ENCODE results near the gene FANCB.
A peak's percentile ranks its signal among the peaks of the same experiment; 100 is the strongest.

The FANCB gene

GRCh38 chrX:14872851-14873675 is at the start of gene FANCB, which contains the start of gene MOSPD2:
Gene FANCB (minus strand): TSS chrX:14873069. CDS start chrX:14865510, 7,559 bp downstream.
Gene MOSPD2 (plus strand): TSS chrX:14873421. CDS start chrX:14873529, 108 bp downstream.
- DNase-seq: peak; percentile 98

GRCh38 chrX:14922437-14922836 is 49.6 kb upstream of the FANCB start:
- no peak for DNase-seq

GRCh38 chrX:14920196-14920595 is 47.3 kb upstream of the FANCB start:
- DNase-seq: no peak

GRCh38 chrX:14919407-14919806 is 46.5 kb upstream of the FANCB start:
- DNase-seq: no peak

GRCh38 chrX:14916017-14916674 is 43.3 kb upstream of the FANCB start:
- DNase-seq: no peak

- no peak for DNase-seq
Measured at GRCh38 chrX:14915596-14915995, 42.7 kb upstream of the FANCB start.

GRCh38 chrX:14913241-14913640 is 40.4 kb upstream of the FANCB start:
- no peak for DNase-seq

GRCh38 chrX:14903891-14904290 is 31.0 kb upstream of the FANCB start:
- no peak for DNase-seq

- DNase-seq: no peak
Measured at GRCh38 chrX:14902537-14902936, 29.7 kb upstream of the FANCB start.

- no peak for DNase-seq
Measured at GRCh38 chrX:14899607-14900006, 26.7 kb upstream of the FANCB start.

- no peak for DNase-seq
Measured at GRCh38 chrX:14897042-14897441, 24.2 kb upstream of the FANCB start.

- no peak for DNase-seq
Measured at GRCh38 chrX:14896273-14896672, 23.4 kb upstream of the FANCB start.

- DNase-seq: no peak
Measured at GRCh38 chrX:14886252-14886651, 13.4 kb upstream of the FANCB start.

- DNase-seq: no peak
Measured at GRCh38 chrX:14884714-14885113, 11.8 kb upstream of the FANCB start.

GRCh38 chrX:14883826-14884225 is 11.0 kb upstream of the FANCB start:
- DNase-seq: no peak

GRCh38 chrX:14875624-14876023 is 2.8 kb upstream of the FANCB start:
- DNase-seq: no peak

GRCh38 chrX:14873676-14874049 is 794 bp upstream of the FANCB start:
- DNase-seq: no peak

- no peak for DNase-seq
Measured at GRCh38 chrX:14872355-14872754, 514 bp downstream of the FANCB start.

- DNase-seq: no peak
Measured at GRCh38 chrX:14871767-14872166, 1.1 kb downstream of the FANCB start.

GRCh38 chrX:14865201-14865600 is 7.7 kb downstream of the FANCB start:
- DNase-seq: no peak

GRCh38 chrX:14864631-14865030 is 8.2 kb downstream of the FANCB start:
- DNase-seq: no peak

- DNase-seq: no peak
Measured at GRCh38 chrX:14851526-14851925, 21.3 kb downstream of the FANCB start.

- no peak for DNase-seq
Measured at GRCh38 chrX:14843666-14844065, 29.2 kb downstream of the FANCB start.

- no peak for DNase-seq
Measured at GRCh38 chrX:14837155-14837554, 35.7 kb downstream of the FANCB start.
